Osteocyte (in vitro differentiated cells): Measurements from ENCODE around the gene WNK1. TPM values are rescaled to one million over a fixed set of nuclear protein-coding genes. Genes with fewer than 3 reads are reported as not detected.
A peak's percentile ranks its signal among the peaks of the same experiment; 100 is the strongest.

Experiments
- DNase-seq: peaks from one replicate; pipeline ENCODE4 v3.0.0; 2021; ENCODE audit warnings: mixed read lengths; ENCODE audit not compliant: unreplicated experiment; ENCODE audit errors: extremely low spot score
- H3K27ac Mint-ChIP-seq: one replicate; pipeline ENCODE4 v1.8.0; 2021; ENCODE audit warnings: mild to moderate bottlenecking, mixed read lengths; ENCODE audit not compliant: unreplicated experiment
- H3K27me3 Mint-ChIP-seq: one replicate; pipeline ENCODE4 v1.8.0; 2021; ENCODE audit warnings: mixed read lengths; ENCODE audit not compliant: unreplicated experiment
- H3K36me3 Mint-ChIP-seq: one replicate; pipeline ENCODE4 v1.8.0; 2021; ENCODE audit warnings: mixed read lengths; ENCODE audit not compliant: unreplicated experiment
- H3K4me1 Mint-ChIP-seq: one replicate; pipeline ENCODE4 v1.8.0; 2021; ENCODE audit warnings: mixed read lengths; ENCODE audit not compliant: unreplicated experiment
- H3K4me3 Mint-ChIP-seq: one replicate; pipeline ENCODE4 v1.8.0; 2021; ENCODE audit warnings: mild to moderate bottlenecking, moderate library complexity, mixed read lengths; ENCODE audit not compliant: unreplicated experiment
- H3K9me3 Mint-ChIP-seq: one replicate; pipeline ENCODE4 v1.8.0; 2021; ENCODE audit warnings: mixed read lengths; ENCODE audit not compliant: unreplicated experiment
- total RNA-seq: library from RNA; stranded (reverse); gene quantifications from 2 replicates; pipeline ENCODE4 v1.2.1, GENCODE V29; 2021
- TF ChIP-seq, protein P1 (sequence below): fragments of 200-600 bp; sonication (generic); IDR thresholded peaks from 2 replicates; pipeline ENCODE4 v1.5.0; 2021; ENCODE audit warnings: antibody characterized with exemption, mild to moderate bottlenecking, moderate library complexity

The WNK1 gene
- total RNA-seq, 1 donor from 2014 or later, result 188 TPM

DNA sequence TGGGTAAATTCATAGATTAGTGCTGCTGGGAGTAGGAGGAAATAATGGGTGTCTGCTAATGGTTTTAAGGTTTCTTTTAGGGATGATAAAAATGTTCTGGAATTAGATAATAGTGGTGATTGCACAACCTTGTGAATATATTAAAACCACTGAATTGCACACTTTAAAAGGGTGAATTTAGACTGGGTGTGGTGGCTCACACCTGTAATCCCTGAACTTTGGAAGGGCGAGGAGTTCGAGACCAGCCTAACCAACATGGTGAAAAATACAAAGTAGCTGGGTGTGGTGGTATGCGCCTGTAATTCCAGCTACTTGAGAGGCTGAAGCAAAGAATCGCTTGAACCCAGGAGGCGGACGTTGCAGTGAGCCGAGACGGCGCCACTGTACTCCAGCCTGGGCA, 195.9 kb downstream of the WNK1 start:
- H3K9me3 Mint-ChIP-seq, result no peaks in the 10 kb centered on the region
- H3K36me3 Mint-ChIP-seq, result peaks cover 5% of the 10 kb centered on the region
- H3K4me1 Mint-ChIP-seq, result peaks cover 20% of the 10 kb centered on the region
- TF ChIP-seq, protein P1, sequence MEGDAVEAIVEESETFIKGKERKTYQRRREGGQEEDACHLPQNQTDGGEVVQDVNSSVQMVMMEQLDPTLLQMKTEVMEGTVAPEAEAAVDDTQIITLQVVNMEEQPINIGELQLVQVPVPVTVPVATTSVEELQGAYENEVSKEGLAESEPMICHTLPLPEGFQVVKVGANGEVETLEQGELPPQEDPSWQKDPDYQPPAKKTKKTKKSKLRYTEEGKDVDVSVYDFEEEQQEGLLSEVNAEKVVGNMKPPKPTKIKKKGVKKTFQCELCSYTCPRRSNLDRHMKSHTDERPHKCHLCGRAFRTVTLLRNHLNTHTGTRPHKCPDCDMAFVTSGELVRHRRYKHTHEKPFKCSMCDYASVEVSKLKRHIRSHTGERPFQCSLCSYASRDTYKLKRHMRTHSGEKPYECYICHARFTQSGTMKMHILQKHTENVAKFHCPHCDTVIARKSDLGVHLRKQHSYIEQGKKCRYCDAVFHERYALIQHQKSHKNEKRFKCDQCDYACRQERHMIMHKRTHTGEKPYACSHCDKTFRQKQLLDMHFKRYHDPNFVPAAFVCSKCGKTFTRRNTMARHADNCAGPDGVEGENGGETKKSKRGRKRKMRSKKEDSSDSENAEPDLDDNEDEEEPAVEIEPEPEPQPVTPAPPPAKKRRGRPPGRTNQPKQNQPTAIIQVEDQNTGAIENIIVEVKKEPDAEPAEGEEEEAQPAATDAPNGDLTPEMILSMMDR, result no peak
- no peak overlapping the region for H3K27ac Mint-ChIP-seq
- H3K27me3 Mint-ChIP-seq, result no peaks in the 10 kb centered on the region
- DNase-seq, result no peak
- H3K4me3 Mint-ChIP-seq, result peak overlapping the region; percentile 61

DNA sequence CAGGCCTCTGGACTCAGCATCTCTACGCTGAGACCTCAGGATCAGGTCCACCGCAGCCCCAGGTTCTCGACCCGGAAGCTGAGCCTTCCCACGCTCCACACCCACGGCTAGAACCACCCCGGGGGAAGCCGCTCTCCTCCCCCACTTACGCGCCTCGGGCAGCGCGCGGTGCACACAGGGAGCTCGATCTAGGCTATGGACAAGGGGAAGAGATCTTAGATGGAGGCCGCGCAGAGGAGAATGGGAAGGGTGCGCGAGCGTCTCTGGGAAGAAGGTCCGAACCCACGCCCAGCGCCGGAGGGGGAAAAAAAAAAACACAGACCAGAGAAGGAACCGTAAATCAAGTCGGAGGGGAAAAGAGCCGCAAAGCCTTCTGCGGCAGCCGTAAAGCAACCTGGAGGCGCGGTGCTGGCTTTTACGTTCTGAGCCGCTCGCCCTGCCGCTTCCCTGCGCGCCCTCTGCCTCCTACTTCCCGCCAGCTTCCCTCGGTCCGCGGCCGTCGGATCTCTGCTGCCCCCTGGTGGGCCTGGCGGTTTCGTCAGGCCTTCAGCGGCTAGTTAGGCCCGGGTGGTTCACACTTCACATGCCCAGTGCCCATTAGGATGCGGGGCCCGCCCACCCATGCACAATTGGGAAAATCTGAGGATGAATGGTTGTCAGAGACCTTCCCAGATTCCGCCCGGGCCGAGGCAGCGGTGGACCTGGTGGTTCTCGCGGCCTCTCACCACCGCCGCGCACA, 197.2 kb downstream of the WNK1 start, which contains the start of gene RAD52:
Gene RAD52, minus strand, starts transcription at position 242 of the 739 bp plus-strand sequence. CDS start 16,636 bp downstream, outside the sequence.
- Mint-ChIP-seq H3K4me1 (peaks cover 29% of the 10 kb centered on the region), H3K36me3 (no peaks in the 10 kb centered on the region), H3K9me3 (no peaks in the 10 kb centered on the region), H3K27ac (peak within 1 kb of the TSS; percentile 94), H3K27me3 (no peaks in the 10 kb centered on the region), H3K4me3 (peak within 1 kb of the TSS; percentile 96)
- DNase-seq, result peak; percentile 99
- TF ChIP-seq, protein P1, result peak; percentile 98

DNA sequence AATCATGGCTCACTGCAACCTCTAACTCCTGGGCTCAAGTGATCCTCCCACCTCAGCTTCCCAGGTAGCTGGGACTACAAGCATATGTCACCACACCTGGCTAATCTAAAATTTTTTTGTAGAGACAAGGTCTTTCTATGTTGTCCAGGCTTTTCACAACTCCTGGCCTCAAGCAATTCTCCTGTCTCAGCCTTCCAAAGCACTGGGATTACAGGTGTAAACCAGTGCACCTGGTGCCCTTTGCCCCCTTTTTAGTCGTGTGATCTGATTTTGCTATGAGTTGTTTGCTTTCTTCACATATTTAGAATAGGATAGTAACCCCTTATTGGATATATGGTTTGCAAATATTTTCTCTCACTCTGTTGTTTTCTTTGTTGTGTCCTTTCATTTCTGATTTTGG, 198.8 kb downstream of the WNK1 start:
- H3K4me3 Mint-ChIP-seq, result no peak overlapping the region
- no peaks in the 10 kb centered on the region for H3K9me3 Mint-ChIP-seq
- H3K4me1 Mint-ChIP-seq, result peaks cover 29% of the 10 kb centered on the region
- peak overlapping the region; percentile 18 for H3K27ac Mint-ChIP-seq
- H3K36me3 Mint-ChIP-seq, result no peaks in the 10 kb centered on the region
- H3K27me3 Mint-ChIP-seq, result no peaks in the 10 kb centered on the region
- TF ChIP-seq, protein P1, result no peak
- no peak for DNase-seq

DNA sequence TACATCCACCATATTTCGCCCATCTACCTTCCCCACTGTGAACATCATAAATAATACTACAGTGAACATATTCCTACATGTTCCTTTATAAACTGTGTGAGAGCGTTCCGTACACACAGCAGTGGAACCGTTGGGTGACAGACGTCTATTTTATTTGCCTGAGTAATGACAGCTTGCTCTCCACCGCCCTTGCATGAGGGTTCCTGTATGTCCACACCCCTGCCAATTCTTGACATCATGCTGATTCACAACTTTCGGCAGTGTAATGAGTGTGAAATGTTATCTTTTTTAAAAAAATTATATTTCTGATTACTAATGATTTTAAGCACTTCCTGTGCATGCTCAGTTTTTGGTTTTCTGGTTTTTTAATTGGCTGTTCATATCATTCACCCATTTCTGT, 201.4 kb downstream of the WNK1 start:
- peaks cover 25% of the 10 kb centered on the region for H3K4me1 Mint-ChIP-seq
- H3K27ac Mint-ChIP-seq, result peak overlapping the region; percentile 48
- H3K9me3 Mint-ChIP-seq, result no peaks in the 10 kb centered on the region
- H3K4me3 Mint-ChIP-seq, result no peak overlapping the region
- no peaks in the 10 kb centered on the region for H3K27me3 Mint-ChIP-seq
- no peak for DNase-seq
- H3K36me3 Mint-ChIP-seq, result no peaks in the 10 kb centered on the region
- TF ChIP-seq, protein P1, result no peak

DNA sequence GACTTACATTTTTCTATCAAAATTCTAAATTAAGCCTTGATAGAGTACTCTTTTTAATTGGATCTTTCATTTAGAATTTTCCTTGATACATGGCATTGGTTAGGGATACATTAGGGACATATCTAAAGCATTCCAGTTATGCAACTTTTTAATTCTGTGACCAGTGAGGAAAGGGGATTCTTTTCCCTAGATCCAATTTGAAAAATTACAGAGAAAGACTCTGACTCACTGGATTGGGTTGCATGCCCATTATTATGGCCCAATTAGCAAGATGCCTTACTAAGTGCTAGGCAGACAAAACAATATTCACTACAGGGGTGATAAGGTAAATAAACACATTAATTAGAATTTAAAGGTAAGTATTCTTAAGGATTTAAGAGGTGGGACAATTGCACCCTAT, 202.4 kb downstream of the WNK1 start:
- no peak overlapping the region for H3K4me3 Mint-ChIP-seq
- no peak overlapping the region for H3K27ac Mint-ChIP-seq
- TF ChIP-seq, protein P1, result no peak
- no peak for DNase-seq
- H3K27me3 Mint-ChIP-seq, result no peaks in the 10 kb centered on the region
- no peaks in the 10 kb centered on the region for H3K9me3 Mint-ChIP-seq
- H3K4me1 Mint-ChIP-seq, result peaks cover 23% of the 10 kb centered on the region
- H3K36me3 Mint-ChIP-seq, result no peaks in the 10 kb centered on the region
